ENCODE measurements around the gene PTGIR.
"Not testable (repeated sequence)": the region's sequence is repeated elsewhere in the genome, so short reads cannot be mapped to it uniquely, and the experiment has no call there.

The PTGIR gene

DNA sequence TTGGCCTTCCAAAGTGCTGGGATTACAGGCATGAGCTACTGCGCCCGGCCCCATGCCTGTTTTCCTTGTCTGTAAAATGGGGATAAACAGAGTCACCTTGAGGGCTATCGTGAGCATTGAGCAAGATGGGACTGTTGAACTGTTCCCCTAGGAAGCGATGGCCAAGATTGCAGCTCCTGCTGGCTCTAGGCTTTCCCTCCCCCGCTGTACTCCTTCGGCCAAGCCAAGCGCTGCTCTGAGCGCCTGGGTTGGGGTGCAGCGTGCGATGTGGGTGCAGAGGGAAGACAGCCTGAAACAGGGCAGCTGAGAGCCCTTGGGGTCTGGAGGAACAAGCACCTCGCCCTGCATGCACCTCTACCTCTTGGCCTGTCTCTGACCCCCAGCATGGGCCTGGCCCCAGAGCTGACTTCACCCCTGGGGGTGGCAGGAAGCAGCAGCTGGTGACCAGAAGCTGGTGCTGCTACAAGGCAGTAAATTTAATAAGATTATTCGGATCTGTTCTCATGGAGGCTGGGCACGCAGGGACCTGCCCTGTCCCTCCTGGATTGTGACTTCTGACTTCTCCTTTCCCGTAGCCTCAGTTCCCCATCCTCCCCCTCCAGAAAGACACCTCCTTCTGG, 5.8 kb upstream of the PTGIR start:
- H3K27ac ChIP-seq (ENCODE audit: insufficient read depth in 1 of 2, low read depth in 1 of 2, low read length in 2 of 2, poor library complexity in 1 of 2, severe bottlenecking in 2 of 2): no peak overlapping the region
- H3K9me3 ChIP-seq (ENCODE audit: control extremely low read depth in 1 of 5, control insufficient read depth in 4 of 5, insufficient read depth in 2 of 5, low read depth in 1 of 5, low read length in 4 of 5): no peaks in the 10 kb centered on the region
- peaks cover 0 to 19% (median 9%) of the 10 kb centered on the region in 5 experiments for H3K27me3 ChIP-seq (replicated peaks in 2 of 5; ENCODE audit: control insufficient read depth in 4 of 5, insufficient read depth in 5 of 5, low read length in 4 of 5)
- no peak overlapping the region for H3K4me3 ChIP-seq (ENCODE audit: control insufficient read depth in 1 of 7, extremely low read depth in 1 of 7, insufficient read depth in 4 of 7, low read depth in 2 of 7, low read length in 6 of 7)
- peaks cover 0 to 59% (median 46%) of the 10 kb centered on the region in 4 experiments for H3K4me1 ChIP-seq (ENCODE audit: control extremely low read depth in 1 of 4, control insufficient read depth in 4 of 4, insufficient read depth in 4 of 4, low read length in 3 of 4)
- H3K36me3 ChIP-seq (ENCODE audit: control insufficient read depth in 4 of 4, insufficient read depth in 4 of 4, low read length in 3 of 4): no peaks in the 10 kb centered on the region
- ChIA-PET POLR2A (no interaction called here), CTCF (interaction anchor here (1.1 to 11.3 kb wide), 5 partner anchors 10 to 72 kb away, joined by 3 to 172 read pairs (median 4); partner anchors contain the start of gene DACT3)
- no peak for DNase-seq
- 75% methylated on average over 11 of the region's 14 CpGs for WGBS (ENCODE audit: insufficient coverage)

DNA sequence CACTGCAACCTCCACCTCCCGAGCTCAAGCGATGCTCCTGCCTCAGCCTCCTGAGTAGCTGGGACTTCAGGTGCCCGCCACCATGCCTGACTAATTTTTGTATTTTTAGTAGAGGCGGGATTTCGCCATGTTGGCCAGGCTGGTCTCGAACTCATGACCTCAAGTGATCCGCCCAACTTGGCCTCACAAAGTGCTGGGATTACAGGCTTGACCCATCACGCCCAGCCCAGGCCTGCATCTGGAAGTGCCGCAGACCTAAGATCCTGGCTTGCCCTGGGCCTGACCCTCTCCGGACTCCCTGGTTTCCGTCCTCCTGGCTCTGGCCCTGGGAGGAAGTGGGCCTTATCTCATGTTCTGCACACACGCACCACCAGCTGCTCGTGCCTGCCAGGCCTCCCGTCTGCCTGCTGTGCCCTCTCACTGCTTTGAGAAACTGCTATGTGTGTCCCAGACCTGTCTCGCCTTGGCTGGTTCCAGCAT, 4.7 kb upstream of the PTGIR start:
- Histone ChIP-seq H3K36me3 (ENCODE audit: control insufficient read depth in 4 of 4, insufficient read depth in 4 of 4, low read length in 3 of 4) (no peaks in the 10 kb centered on the region), H3K9me3 (ENCODE audit: control extremely low read depth in 1 of 5, control insufficient read depth in 4 of 5, insufficient read depth in 2 of 5, low read depth in 1 of 5, low read length in 4 of 5) (no peaks in the 10 kb centered on the region), H3K4me1 (ENCODE audit: control extremely low read depth in 1 of 4, control insufficient read depth in 4 of 4, insufficient read depth in 4 of 4, low read length in 3 of 4) (peaks cover 0 to 63% (median 55%) of the 10 kb centered on the region in 4 experiments), H3K27ac (ENCODE audit: insufficient read depth in 1 of 2, low read depth in 1 of 2, low read length in 2 of 2, poor library complexity in 1 of 2, severe bottlenecking in 2 of 2) (no peak overlapping the region), H3K27me3 (replicated peaks in 2 of 5; ENCODE audit: control insufficient read depth in 4 of 5, insufficient read depth in 5 of 5, low read length in 4 of 5) (peaks cover 0 to 11% (median 9%) of the 10 kb centered on the region in 5 experiments), H3K4me3 (ENCODE audit: control insufficient read depth in 1 of 7, extremely low read depth in 1 of 7, insufficient read depth in 4 of 7, low read depth in 2 of 7, low read length in 6 of 7) (no peak overlapping the region)
- POLR2A ChIA-PET: interaction anchor here (1.3 kb wide), 1 partner anchor 10 kb away, joined by 3 read pairs; no protein-coding TSS in a partner anchor
- 53% methylated on average over 12 of the region's 15 CpGs for WGBS (ENCODE audit: insufficient coverage)
- CTCF ChIA-PET: interaction anchor here (0.7 to 11.3 kb wide), 3 partner anchors 13 to 32 kb away, joined by 4 to 172 read pairs (median 11); partner anchors contain the start of gene DACT3
- peak; percentile 62 to 96 (median 91) for DNase-seq

DNA sequence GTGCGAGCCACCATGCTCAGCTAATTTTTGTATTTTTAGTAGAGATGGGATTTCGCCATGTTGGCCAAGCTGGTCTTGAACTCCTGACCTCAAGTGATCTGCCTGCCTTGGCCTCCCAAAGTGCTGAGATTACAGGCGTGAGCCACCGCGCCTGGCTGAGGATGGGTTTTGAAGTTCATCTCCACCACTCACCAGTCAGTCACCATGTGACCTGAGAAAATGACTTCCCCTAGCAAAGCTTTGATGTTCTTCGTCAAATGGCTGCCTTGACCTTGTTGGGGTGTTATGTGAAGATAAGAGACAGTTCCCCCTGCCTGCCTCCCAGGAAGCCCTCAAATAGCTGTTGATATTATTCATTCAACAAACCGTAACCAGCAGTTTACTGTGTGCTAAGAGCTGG, 4.1 kb upstream of the PTGIR start:
- WGBS (ENCODE audit: insufficient coverage): 88% methylated on average over 3 of the region's 7 CpGs
- DNase-seq: peak in 2 of 3 donors; percentile 54 to 74

DNA sequence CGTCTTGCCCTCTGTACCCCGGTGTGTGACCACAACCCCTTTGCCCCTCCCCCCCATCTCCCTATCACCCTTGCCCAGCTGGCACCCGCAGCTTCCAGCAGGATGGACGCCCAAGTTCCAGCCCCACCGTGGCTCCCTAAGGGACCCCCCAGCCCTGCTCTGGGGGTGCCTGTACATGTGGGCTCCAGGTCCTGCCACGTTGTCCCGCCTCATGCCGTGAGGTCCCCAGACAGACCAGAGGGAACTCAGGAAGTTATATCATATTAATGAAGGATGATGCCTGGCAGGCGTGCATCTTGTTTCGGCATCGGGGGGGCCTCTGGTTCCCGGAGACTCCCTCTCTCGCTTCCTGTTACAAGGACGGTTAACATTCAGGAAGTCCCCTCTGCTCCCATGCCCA, 1.6 kb upstream of the PTGIR start:
- ChIA-PET POLR2A (no interaction called here), CTCF (interaction anchor here (11.3 kb wide), 1 partner anchor 10 kb away, joined by 172 read pairs; no protein-coding TSS in a partner anchor)
- DNase-seq: no peak
- Histone ChIP-seq H3K4me3 (ENCODE audit: control insufficient read depth in 1 of 7, extremely low read depth in 1 of 7, insufficient read depth in 4 of 7, low read depth in 2 of 7, low read length in 6 of 7) (no peak overlapping the region), H3K36me3 (ENCODE audit: control insufficient read depth in 4 of 4, insufficient read depth in 4 of 4, low read length in 3 of 4) (no peaks in the 10 kb centered on the region), H3K9me3 (ENCODE audit: control extremely low read depth in 1 of 5, control insufficient read depth in 4 of 5, insufficient read depth in 2 of 5, low read depth in 1 of 5, low read length in 4 of 5) (no peaks in the 10 kb centered on the region), H3K4me1 (ENCODE audit: control extremely low read depth in 1 of 4, control insufficient read depth in 4 of 4, insufficient read depth in 4 of 4, low read length in 3 of 4) (peaks cover 0 to 78% (median 63%) of the 10 kb centered on the region in 4 experiments), H3K27me3 (replicated peaks in 2 of 5; ENCODE audit: control insufficient read depth in 4 of 5, insufficient read depth in 5 of 5, low read length in 4 of 5) (peaks cover 0 to 3% (median 0%) of the 10 kb centered on the region in 5 experiments), H3K27ac (ENCODE audit: insufficient read depth in 1 of 2, low read depth in 1 of 2, low read length in 2 of 2, poor library complexity in 1 of 2, severe bottlenecking in 2 of 2) (no peak overlapping the region)
- 12% methylated on average over 11 of the region's 14 CpGs for WGBS (ENCODE audit: insufficient coverage)

More for the DNA sequence above, 4.1 kb upstream of the PTGIR start:
- not testable (repeated sequence) for H3K9me3 ChIP-seq (ENCODE audit: control extremely low read depth in 1 of 5, control insufficient read depth in 4 of 5, insufficient read depth in 2 of 5, low read depth in 1 of 5, low read length in 4 of 5); H3K36me3 ChIP-seq (ENCODE audit: control insufficient read depth in 4 of 4, insufficient read depth in 4 of 4, low read length in 3 of 4); H3K4me3 ChIP-seq (ENCODE audit: control insufficient read depth in 1 of 7, extremely low read depth in 1 of 7, insufficient read depth in 4 of 7, low read depth in 2 of 7, low read length in 6 of 7); H3K27ac ChIP-seq (ENCODE audit: insufficient read depth in 1 of 2, low read depth in 1 of 2, low read length in 2 of 2, poor library complexity in 1 of 2, severe bottlenecking in 2 of 2); H3K27me3 ChIP-seq (replicated peaks in 2 of 5; ENCODE audit: control insufficient read depth in 4 of 5, insufficient read depth in 5 of 5, low read length in 4 of 5)
- ChIA-PET POLR2A (interaction anchor here (0.6 to 1.3 kb wide), 2 partner anchors 9 to 989 kb away, joined by 3 read pairs; no protein-coding TSS in a partner anchor), CTCF (interaction anchor here (2.9 to 11.3 kb wide), 2 partner anchors 12 to 32 kb away, joined by 11 to 172 read pairs; partner anchors contain the start of gene DACT3)
- peaks cover 0 to 66% (median 61%) of the 10 kb centered on the region in 4 experiments for H3K4me1 ChIP-seq (ENCODE audit: control extremely low read depth in 1 of 4, control insufficient read depth in 4 of 4, insufficient read depth in 4 of 4, low read length in 3 of 4)

DNA sequence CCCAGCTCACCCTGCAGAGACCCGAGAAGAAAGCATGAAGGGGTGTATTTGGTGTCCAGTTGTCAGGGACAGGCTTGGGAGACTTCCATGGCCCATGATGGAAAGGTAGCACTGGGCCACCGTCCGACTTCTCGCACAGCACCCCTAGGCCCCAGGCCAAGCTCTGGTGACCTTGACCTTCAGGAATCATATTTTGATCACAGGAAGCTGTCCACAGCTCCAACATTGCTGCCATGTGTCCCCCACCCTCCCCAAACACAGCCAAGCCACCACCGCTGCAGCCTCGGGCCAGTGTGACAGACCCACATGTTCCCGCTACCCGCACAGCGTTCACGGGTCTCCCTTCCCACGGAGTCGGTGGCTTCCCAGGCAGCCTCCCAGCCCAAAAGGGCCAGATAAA, 842 bp upstream of the PTGIR start:
- DNase-seq: no peak
- POLR2A ChIA-PET: no interaction called here
- H3K9me3 ChIP-seq (ENCODE audit: control extremely low read depth in 1 of 5, control insufficient read depth in 4 of 5, insufficient read depth in 2 of 5, low read depth in 1 of 5, low read length in 4 of 5): no peaks in the 10 kb centered on the region
- H3K27me3 ChIP-seq (replicated peaks in 2 of 5; ENCODE audit: control insufficient read depth in 4 of 5, insufficient read depth in 5 of 5, low read length in 4 of 5): no peaks in the 10 kb centered on the region
- CTCF ChIA-PET: interaction anchor here (11.3 kb wide), 1 partner anchor 9 kb away, joined by 172 read pairs; no protein-coding TSS in a partner anchor
- no peak overlapping the region for H3K27ac ChIP-seq (ENCODE audit: insufficient read depth in 1 of 2, low read depth in 1 of 2, low read length in 2 of 2, poor library complexity in 1 of 2, severe bottlenecking in 2 of 2)
- no peak overlapping the region for H3K4me3 ChIP-seq (ENCODE audit: control insufficient read depth in 1 of 7, extremely low read depth in 1 of 7, insufficient read depth in 4 of 7, low read depth in 2 of 7, low read length in 6 of 7)
- peaks cover 0 to 76% (median 62%) of the 10 kb centered on the region in 4 experiments for H3K4me1 ChIP-seq (ENCODE audit: control extremely low read depth in 1 of 4, control insufficient read depth in 4 of 4, insufficient read depth in 4 of 4, low read length in 3 of 4)
- WGBS (ENCODE audit: insufficient coverage): 86% methylated on average over 11 of the region's 12 CpGs
- no peaks in the 10 kb centered on the region for H3K36me3 ChIP-seq (ENCODE audit: control insufficient read depth in 4 of 4, insufficient read depth in 4 of 4, low read length in 3 of 4)

DNA sequence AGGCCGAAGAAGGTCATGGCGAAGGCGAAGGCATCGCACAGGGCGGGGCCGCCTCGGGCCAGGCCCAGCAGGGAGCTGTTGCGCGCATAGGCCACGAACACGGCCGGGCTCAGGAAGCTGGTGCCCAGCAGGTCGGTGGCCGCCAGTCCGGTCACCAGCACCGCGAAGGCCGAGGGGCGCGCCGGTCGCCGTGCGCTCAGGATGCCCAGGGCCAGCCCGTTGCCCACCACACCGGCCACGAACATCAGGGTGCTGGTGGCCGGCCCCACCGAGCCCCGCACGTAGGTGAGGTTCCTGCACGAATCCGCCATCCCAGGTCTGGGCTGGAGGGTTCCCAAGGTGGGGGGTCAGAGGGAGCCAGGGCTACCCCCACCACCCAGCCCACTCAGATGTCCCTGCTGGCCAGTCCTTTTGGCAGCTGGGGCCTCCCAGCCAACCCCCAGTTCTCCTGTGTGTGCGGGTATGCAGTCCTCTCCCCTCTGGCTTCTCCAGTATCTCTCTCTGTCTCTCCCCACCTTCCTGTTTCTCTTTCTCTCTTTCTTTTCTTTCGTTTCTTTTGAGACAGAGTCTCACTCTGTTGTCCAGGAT, 880 bp downstream of the PTGIR start:
- ChIA-PET POLR2A (no interaction called here), CTCF (interaction anchor here (0.6 to 13.9 kb wide), 3 partner anchors 5 to 49 kb away, joined by 3 to 172 read pairs (median 172); partner anchors contain the start of gene PTGIR)
- Histone ChIP-seq H3K4me1 (ENCODE audit: control extremely low read depth in 1 of 4, control insufficient read depth in 4 of 4, insufficient read depth in 4 of 4, low read length in 3 of 4) (peaks cover 3 to 75% (median 61%) of the 10 kb centered on the region in 4 experiments), H3K27me3 (replicated peaks in 2 of 5; ENCODE audit: control insufficient read depth in 4 of 5, insufficient read depth in 5 of 5, low read length in 4 of 5) (no peaks in the 10 kb centered on the region), H3K9me3 (ENCODE audit: control extremely low read depth in 1 of 5, control insufficient read depth in 4 of 5, insufficient read depth in 2 of 5, low read depth in 1 of 5, low read length in 4 of 5) (no peaks in the 10 kb centered on the region), H3K27ac (ENCODE audit: insufficient read depth in 1 of 2, low read depth in 1 of 2, low read length in 2 of 2, poor library complexity in 1 of 2, severe bottlenecking in 2 of 2) (no peak overlapping the region), H3K4me3 (ENCODE audit: control insufficient read depth in 1 of 7, extremely low read depth in 1 of 7, insufficient read depth in 4 of 7, low read depth in 2 of 7, low read length in 6 of 7) (no peak overlapping the region), H3K36me3 (ENCODE audit: control insufficient read depth in 4 of 4, insufficient read depth in 4 of 4, low read length in 3 of 4) (no peaks in the 10 kb centered on the region)
- no peak for DNase-seq
- WGBS (ENCODE audit: insufficient coverage): 92% methylated on average over 35 of the region's 35 CpGs

DNA sequence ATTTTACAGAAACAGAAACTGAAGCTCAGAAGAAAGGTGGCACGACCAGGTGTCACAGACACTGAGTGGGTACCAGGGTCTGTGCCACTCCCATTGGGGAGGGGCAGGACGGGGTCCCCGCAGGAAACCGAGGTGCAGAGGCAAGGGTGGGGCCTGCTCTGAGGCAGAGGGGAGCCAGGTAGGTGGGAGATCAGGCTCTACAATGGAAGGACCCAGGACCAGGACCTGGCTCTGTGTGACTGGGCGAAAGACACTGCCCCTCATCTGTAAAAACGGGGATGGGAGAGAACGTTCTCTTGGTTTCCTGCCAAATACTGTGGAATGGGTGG, 2.8 kb downstream of the PTGIR start:
- WGBS (ENCODE audit: insufficient coverage): 53% methylated on average over 7 of the region's 7 CpGs
- ChIA-PET POLR2A (no interaction called here), CTCF (interaction anchor here (0.9 to 13.9 kb wide), 4 partner anchors 7 to 40 kb away, joined by 3 to 172 read pairs (median 8); partner anchors contain the start of genes DACT3 and PTGIR)
- Histone ChIP-seq H3K27me3 (replicated peaks in 2 of 5; ENCODE audit: control insufficient read depth in 4 of 5, insufficient read depth in 5 of 5, low read length in 4 of 5) (no peaks in the 10 kb centered on the region), H3K9me3 (ENCODE audit: control extremely low read depth in 1 of 5, control insufficient read depth in 4 of 5, insufficient read depth in 2 of 5, low read depth in 1 of 5, low read length in 4 of 5) (no peaks in the 10 kb centered on the region), H3K4me3 (ENCODE audit: control insufficient read depth in 1 of 7, extremely low read depth in 1 of 7, insufficient read depth in 4 of 7, low read depth in 2 of 7, low read length in 6 of 7) (no peak overlapping the region), H3K4me1 (ENCODE audit: control extremely low read depth in 1 of 4, control insufficient read depth in 4 of 4, insufficient read depth in 4 of 4, low read length in 3 of 4) (peaks cover 3 to 83% (median 71%) of the 10 kb centered on the region in 4 experiments), H3K36me3 (ENCODE audit: control insufficient read depth in 4 of 4, insufficient read depth in 4 of 4, low read length in 3 of 4) (no peaks in the 10 kb centered on the region), H3K27ac (ENCODE audit: insufficient read depth in 1 of 2, low read depth in 1 of 2, low read length in 2 of 2, poor library complexity in 1 of 2, severe bottlenecking in 2 of 2) (peak overlapping the region in 1 of 2 experiments; percentile 25)
- no peak for DNase-seq

Measured in common myeloid progenitor, CD34-positive (primary cell).